Measurements from ENCODE around the gene NEK7. TPM values are rescaled to one million over a fixed set of nuclear protein-coding genes. Genes with fewer than 3 reads are reported as not detected.

Gene NEK7
- polyA plus RNA-seq, 1 donor from 2014 or later: 3.3 TPM

DNA sequence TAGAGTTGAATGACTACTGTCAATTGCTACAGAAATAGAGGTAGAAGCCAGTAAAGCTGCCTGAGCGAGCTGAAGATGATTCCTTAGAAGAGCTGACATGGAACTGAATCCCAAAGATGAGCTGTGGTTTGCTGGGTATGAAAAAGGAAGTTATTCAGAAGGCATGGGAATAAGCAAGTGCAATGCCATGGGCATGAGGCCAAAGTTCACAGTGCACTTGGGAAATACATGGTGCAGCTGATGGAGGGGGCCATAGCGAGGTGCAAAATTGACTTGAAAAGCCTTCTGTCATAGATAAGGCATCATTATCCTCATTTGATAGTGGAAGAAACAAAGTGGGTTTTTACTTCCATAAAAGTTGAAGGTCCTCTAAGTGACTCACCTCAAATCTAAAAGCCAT is 88.6 kb downstream of the NEK7 start:
- no peaks in the 10 kb centered on the region for H3K9me3 ChIP-seq (ENCODE audit: low read length)
- H3F3A ChIP-seq (ENCODE audit: insufficient read depth, low read length, poor library complexity, severe bottlenecking): no peaks in the 10 kb centered on the region
- no peak overlapping the region for H2AFZ ChIP-seq (ENCODE audit: low read depth, low read length)
- H3K9ac ChIP-seq (ENCODE audit: low read length): no peak overlapping the region
- H3K27ac ChIP-seq (ENCODE audit: low read length): no peak overlapping the region
- H3K4me2 ChIP-seq (ENCODE audit: low read length): no peak overlapping the region
- no peaks in the 10 kb centered on the region for H3K9me2 ChIP-seq (ENCODE audit: insufficient read depth, low read length)
- TF ChIP-seq TAF1 (IDR thresholded peaks at IDR 0.05; ENCODE audit: low read depth): no peak
- TF ChIP-seq SMC3 (conservative IDR thresholded peaks at IDR 0.05; ENCODE audit: poor library complexity): no peak
- TF ChIP-seq, protein P1, sequence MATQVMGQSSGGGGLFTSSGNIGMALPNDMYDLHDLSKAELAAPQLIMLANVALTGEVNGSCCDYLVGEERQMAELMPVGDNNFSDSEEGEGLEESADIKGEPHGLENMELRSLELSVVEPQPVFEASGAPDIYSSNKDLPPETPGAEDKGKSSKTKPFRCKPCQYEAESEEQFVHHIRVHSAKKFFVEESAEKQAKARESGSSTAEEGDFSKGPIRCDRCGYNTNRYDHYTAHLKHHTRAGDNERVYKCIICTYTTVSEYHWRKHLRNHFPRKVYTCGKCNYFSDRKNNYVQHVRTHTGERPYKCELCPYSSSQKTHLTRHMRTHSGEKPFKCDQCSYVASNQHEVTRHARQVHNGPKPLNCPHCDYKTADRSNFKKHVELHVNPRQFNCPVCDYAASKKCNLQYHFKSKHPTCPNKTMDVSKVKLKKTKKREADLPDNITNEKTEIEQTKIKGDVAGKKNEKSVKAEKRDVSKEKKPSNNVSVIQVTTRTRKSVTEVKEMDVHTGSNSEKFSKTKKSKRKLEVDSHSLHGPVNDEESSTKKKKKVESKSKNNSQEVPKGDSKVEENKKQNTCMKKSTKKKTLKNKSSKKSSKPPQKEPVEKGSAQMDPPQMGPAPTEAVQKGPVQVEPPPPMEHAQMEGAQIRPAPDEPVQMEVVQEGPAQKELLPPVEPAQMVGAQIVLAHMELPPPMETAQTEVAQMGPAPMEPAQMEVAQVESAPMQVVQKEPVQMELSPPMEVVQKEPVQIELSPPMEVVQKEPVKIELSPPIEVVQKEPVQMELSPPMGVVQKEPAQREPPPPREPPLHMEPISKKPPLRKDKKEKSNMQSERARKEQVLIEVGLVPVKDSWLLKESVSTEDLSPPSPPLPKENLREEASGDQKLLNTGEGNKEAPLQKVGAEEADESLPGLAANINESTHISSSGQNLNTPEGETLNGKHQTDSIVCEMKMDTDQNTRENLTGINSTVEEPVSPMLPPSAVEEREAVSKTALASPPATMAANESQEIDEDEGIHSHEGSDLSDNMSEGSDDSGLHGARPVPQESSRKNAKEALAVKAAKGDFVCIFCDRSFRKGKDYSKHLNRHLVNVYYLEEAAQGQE (IDR thresholded peaks at IDR 0.05; ENCODE audit: borderline replicate concordance): no peak
- TF ChIP-seq EZH2 (IDR thresholded peaks at IDR 0.05; ENCODE audit: borderline replicate concordance, insufficient read depth, low read length, poor library complexity, severe bottlenecking): no peak
- no peak for TF ChIP-seq EP300 (conservative IDR thresholded peaks at IDR 0.05; ENCODE audit: poor library complexity, severe bottlenecking)
- no peak for TF ChIP-seq CTCF (IDR thresholded peaks at IDR 0.05; ENCODE audit: poor library complexity, severe bottlenecking)
- TF ChIP-seq RAD21 (conservative IDR thresholded peaks at IDR 0.05): no peak
- no peak for TF ChIP-seq MXI1 (conservative IDR thresholded peaks at IDR 0.05; ENCODE audit: poor library complexity, severe bottlenecking)
- no peak for TF ChIP-seq POLR2AphosphoS5 (IDR thresholded peaks at IDR 0.05)
- H4K20me1 ChIP-seq (ENCODE audit: insufficient read depth): no peaks in the 10 kb centered on the region
- H3K36me3 ChIP-seq (ENCODE audit: insufficient read depth, low read length): no peaks in the 10 kb centered on the region
- no peaks in the 10 kb centered on the region for H3K79me2 ChIP-seq (replicated peaks; ENCODE audit: insufficient read depth, low read length)
- no peaks in the 10 kb centered on the region for H3K27me3 ChIP-seq (ENCODE audit: insufficient read depth, low read depth, low read length)
- H3K4me3 ChIP-seq (ENCODE audit: low read length): no peak overlapping the region

DNA sequence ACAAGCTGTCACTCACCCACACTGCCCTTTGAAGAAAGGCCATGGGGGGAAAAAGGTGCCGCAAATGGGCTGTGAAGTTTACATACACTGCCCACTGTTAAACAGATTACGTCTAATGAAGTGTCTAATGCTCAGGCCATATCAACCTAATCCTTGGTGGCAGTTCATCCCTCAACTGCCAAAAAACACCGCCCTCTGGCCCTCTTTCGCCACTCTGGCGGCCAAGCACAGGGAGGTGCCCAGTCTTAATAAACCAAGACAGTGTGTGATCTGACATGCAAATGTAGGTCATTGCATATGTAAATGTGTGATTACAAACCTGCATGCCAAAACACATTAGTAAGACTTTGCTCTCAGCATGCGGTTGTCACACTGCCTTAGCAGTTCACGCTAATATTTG is 89.5 kb downstream of the NEK7 start:
- H3F3A ChIP-seq (ENCODE audit: insufficient read depth, low read length, poor library complexity, severe bottlenecking): no peaks in the 10 kb centered on the region
- no peaks in the 10 kb centered on the region for H3K27me3 ChIP-seq (ENCODE audit: insufficient read depth, low read depth, low read length)
- H2AFZ ChIP-seq (ENCODE audit: low read depth, low read length): no peak overlapping the region
- H3K4me2 ChIP-seq (ENCODE audit: low read length): no peak overlapping the region
- TF ChIP-seq MXI1 (conservative IDR thresholded peaks at IDR 0.05; ENCODE audit: poor library complexity, severe bottlenecking) (no peak), EP300 (conservative IDR thresholded peaks at IDR 0.05; ENCODE audit: poor library complexity, severe bottlenecking) (peak; percentile 10), RAD21 (conservative IDR thresholded peaks at IDR 0.05) (no peak), POLR2AphosphoS5 (IDR thresholded peaks at IDR 0.05) (peak; percentile 44)
- no peaks in the 10 kb centered on the region for H3K79me2 ChIP-seq (replicated peaks; ENCODE audit: insufficient read depth, low read length)
- no peak overlapping the region for H3K4me3 ChIP-seq (ENCODE audit: low read length)
- H3K9ac ChIP-seq (ENCODE audit: low read length): no peak overlapping the region
- no peaks in the 10 kb centered on the region for H4K20me1 ChIP-seq (ENCODE audit: insufficient read depth)
- no peaks in the 10 kb centered on the region for H3K36me3 ChIP-seq (ENCODE audit: insufficient read depth, low read length)
- H3K9me3 ChIP-seq (ENCODE audit: low read length): no peaks in the 10 kb centered on the region
- no peaks in the 10 kb centered on the region for H3K9me2 ChIP-seq (ENCODE audit: insufficient read depth, low read length)
- H3K27ac ChIP-seq (ENCODE audit: low read length): no peak overlapping the region

Data from neural cell (in vitro differentiated cells).